Suprapubic skin (tissue), 3 donors: Measurements from ENCODE around the gene L2HGDH.

ENCODE experiments used
- CTCF ChIP-seq, 2 donors: fragments of 200-600 bp in 1 of 2; fragments of 450-650 bp in 1 of 2; sonication (generic) in 1 of 2; IDR thresholded peaks; one replicate each; pipeline ENCODE4 v1.5.1; 2016 to 2019; ENCODE audit warnings: antibody characterized with exemption in 2 of 2, mild to moderate bottlenecking in 1 of 2, moderate library complexity in 1 of 2
- EP300 ChIP-seq: sonication (generic); formaldehyde crosslinking; IDR thresholded peaks from one replicate; pipeline ENCODE4 v1.6.1; 2017; ENCODE audit warnings: antibody characterized with exemption

- TF ChIP-seq CTCF (IDR thresholded peaks at IDR 0.05) = no peak
- no peak for TF ChIP-seq EP300
Measured at GRCh38 chr14:50347521-50347920, 35.5 kb upstream of the L2HGDH start.
